Aorta (tissue), 5 donors: ENCODE data around the gene OR2K2. TPM values are rescaled to one million over a fixed set of nuclear protein-coding genes. Genes with fewer than 3 reads are reported as not detected.
A peak's percentile ranks its signal among the peaks of the same experiment; 100 is the strongest.
"Not testable (repeated sequence)": the region's sequence is repeated elsewhere in the genome, so short reads cannot be mapped to it uniquely, and the experiment has no call there.

ENCODE experiments used
- ATAC-seq: fragments of 200-7000 bp; cut with Tn5 transposase; one replicate; pipeline ENCODE4 v1.9.1; 2022; ENCODE audit warnings: moderate library complexity; ENCODE audit not compliant: low FRiP score
- DNase-seq, 2 donors: peaks; one replicate each; pipeline ENCODE4 v3.0.0-alpha.2; 2020
- H3K27ac ChIP-seq, 2 donors: one replicate each; pipeline ENCODE4 v1.5.1; 2013; ENCODE audit warnings: low read length in 2 of 2, mild to moderate bottlenecking in 2 of 2, moderate library complexity in 2 of 2, control low read depth in 1 of 2, inconsistent platforms in 1 of 2, low read depth in 1 of 2
- H3K27me3 ChIP-seq, 2 donors: one replicate each; pipeline ENCODE4 v1.6.1; 2013; ENCODE audit warnings: control low read depth in 1 of 2, low read length in 1 of 2, mild to moderate bottlenecking in 1 of 2, moderate library complexity in 1 of 2; ENCODE audit not compliant: insufficient read depth in 2 of 2, control insufficient read depth in 1 of 2
- H3K36me3 ChIP-seq, 2 donors: one replicate each; pipeline ENCODE4 v1.6.1; 2013; ENCODE audit warnings: control low read depth in 1 of 2, low read length in 1 of 2, mild to moderate bottlenecking in 1 of 2; ENCODE audit not compliant: insufficient read depth in 2 of 2, control insufficient read depth in 1 of 2
- H3K4me1 ChIP-seq, 2 donors: one replicate each; pipeline ENCODE4 v1.6.1; 2013; ENCODE audit warnings: low read length in 2 of 2, control low read depth in 1 of 2, mild to moderate bottlenecking in 1 of 2, moderate library complexity in 1 of 2; ENCODE audit not compliant: insufficient read depth in 2 of 2, control insufficient read depth in 1 of 2
- H3K4me3 ChIP-seq, 2 donors: one replicate each; pipeline ENCODE4 v1.5.1; 2013; ENCODE audit warnings: low read length in 2 of 2, control low read depth in 1 of 2, mild to moderate bottlenecking in 1 of 2
- H3K9me3 ChIP-seq: one replicate; pipeline ENCODE4 v1.6.1; 2013; ENCODE audit warnings: mild to moderate bottlenecking, low read length; ENCODE audit not compliant: control insufficient read depth
- WGBS, 2 donors: extraction: QIAGEN DNeasy Blood & Tissue Kit; methylation state at CpG; one replicate each; pipeline ENCODE4 v1.1.7; 2013; 5-methylcytosine and 5-hydroxymethylcytosine counted together
- intact Hi-C, 2 donors: fragments of 100-400 bp; cut with DNase I; formaldehyde crosslinking; loops; one replicate each; pipeline versions ENCODE4 v1.14.2 to v1.15.0; 2022
- polyA plus RNA-seq, 2 donors: library from polyadenylated mRNA; stranded (reverse); fragments of 200-250 nt; gene quantifications; one replicate each; pipeline ENCODE4 v1.2.3, GENCODE V29; 2013
- total RNA-seq, 2 donors: library from RNA; stranded (reverse); fragmentation: NEBNext Ultra II Directional; extraction: Animal tissue kit (Norgen Biotek cat#: 25700); gene quantifications; one replicate each; pipeline ENCODE4 v1.2.1, GENCODE V29; 2021
- donor health status: healthy with polysubstance abuse.
- donor health status: Bipolar disorder and iron deficiency.
- donor health status: DM: no; HTN: no; CAD: no.
- donor health status: DM: no; HTN: no; CAD: no.
- donor health status: DM: yes; HTN: yes; CAD: no.

OR2K2 gene
- total and polyA plus RNA-seq, 4 donors = not detected

DNA sequence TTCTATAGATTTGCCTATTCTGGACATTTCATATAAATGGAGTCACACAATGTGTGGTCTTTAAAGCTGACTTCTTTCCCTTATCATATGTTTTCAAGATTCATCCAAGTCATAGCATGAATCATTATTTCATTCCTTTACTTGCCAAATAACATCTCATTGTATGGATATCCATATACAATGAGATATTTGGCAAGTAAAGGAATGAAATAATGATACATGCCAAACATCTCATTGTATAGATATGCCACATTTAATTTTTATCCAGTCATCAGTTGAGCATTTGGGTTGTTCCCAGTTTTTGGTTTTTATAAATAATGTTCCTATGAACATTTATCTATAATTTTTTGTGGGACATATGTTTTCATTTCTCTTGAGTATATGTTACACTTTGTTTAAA is 20.5 kb upstream of the OR2K2 start:
- Histone ChIP-seq H3K27me3 (no peaks in the 10 kb centered on the region), H3K4me3 (no peak overlapping the region), H3K4me1 (no peaks in the 10 kb centered on the region), H3K36me3 (no peaks in the 10 kb centered on the region), H3K27ac (no peak overlapping the region), H3K9me3 (no peaks in the 10 kb centered on the region)
- intact Hi-C loops = no loop called here
- DNase-seq (no peak), ATAC-seq (no peak)

DNA sequence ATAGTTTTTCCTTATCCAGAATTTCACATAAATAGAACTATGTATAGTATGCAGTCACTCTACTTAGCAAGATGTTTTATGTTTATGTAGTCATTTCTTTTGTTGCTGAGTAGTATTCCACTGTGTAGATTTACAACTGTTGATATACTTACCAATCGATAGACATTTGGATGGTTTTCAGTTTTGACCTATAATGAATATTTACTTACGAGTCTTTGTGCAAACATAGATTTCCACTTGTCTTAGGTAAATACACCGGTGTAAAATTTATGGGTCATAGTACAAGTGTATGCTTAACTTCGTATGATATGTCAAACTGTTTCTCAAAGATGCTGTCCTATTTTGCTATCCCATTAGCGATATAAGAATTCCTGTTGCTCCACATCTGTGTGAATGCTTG is 19.7 kb upstream of the OR2K2 start:
- no peak for DNase-seq

DNA sequence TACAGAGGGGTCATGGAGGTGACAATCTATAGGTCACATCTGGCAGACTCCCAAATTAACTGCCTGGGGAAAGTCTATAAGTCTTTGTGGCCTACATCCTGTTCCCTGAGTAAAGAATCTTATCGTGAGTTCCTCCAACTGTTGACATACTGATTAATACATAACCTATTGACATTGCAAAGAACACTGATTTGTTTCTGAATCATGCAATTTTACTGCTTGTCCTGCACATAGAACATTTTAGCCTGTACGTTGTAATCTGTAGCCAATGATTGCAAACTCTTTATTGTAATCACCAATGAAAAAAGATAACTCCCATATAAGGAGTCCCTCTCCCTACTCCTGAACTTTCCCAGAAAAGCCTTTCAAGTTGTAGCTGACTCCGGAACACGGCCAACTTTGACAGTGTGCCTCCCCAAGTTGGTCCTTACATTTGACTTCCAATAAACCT is 18.8 kb upstream of the OR2K2 start:
- intact Hi-C loops = no loop called here
- no peaks in the 10 kb centered on the region for H3K9me3 ChIP-seq
- 18 to 19% methylated on average over 4 of the region's 4 CpGs for WGBS, 2 donors
- ATAC-seq (peak; percentile 46), DNase-seq (no peak)
- no peaks in the 10 kb centered on the region for H3K36me3 ChIP-seq
- H3K27ac ChIP-seq = no peak overlapping the region
- no peaks in the 10 kb centered on the region for H3K27me3 ChIP-seq
- no peak overlapping the region for H3K4me3 ChIP-seq
- H3K4me1 ChIP-seq = no peaks in the 10 kb centered on the region

More for the DNA sequence above, 19.7 kb upstream of the OR2K2 start:
- 64 to 65% methylated on average over 5 of the region's 5 CpGs for WGBS, 2 donors
- H3K4me1 ChIP-seq = no peaks in the 10 kb centered on the region
- no peak overlapping the region for H3K27ac ChIP-seq
- no peaks in the 10 kb centered on the region for H3K9me3 ChIP-seq
- H3K27me3 ChIP-seq = no peaks in the 10 kb centered on the region
- H3K36me3 ChIP-seq = no peaks in the 10 kb centered on the region
- intact Hi-C loops = no loop called here
- no peak overlapping the region for H3K4me3 ChIP-seq
- ATAC-seq = no peak

DNA sequence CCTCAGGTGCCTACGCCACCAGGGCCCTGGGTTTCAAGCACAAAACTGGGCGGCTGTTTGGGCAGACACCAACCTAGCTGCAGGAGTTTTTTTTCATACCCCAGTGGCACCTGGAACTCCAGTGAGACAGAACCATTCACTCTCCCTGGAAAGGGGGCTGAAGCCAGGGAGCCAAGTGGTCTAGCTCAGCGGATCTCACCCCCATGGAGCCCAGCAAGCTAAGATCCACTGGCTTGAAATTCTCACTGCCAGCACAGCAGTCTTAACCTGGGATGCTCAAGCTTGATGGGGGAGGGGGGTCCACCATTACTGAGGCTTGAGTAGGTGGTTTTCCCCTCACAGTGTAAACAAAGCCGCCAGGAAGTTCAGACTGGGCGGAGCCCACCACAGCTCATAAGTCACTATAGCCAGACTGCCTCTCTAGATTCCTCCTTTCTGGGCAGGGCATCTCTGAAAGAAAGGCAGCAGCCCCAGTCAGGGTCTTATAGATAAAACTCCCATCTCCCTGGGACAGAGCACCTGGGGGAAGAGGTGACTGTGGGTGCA is 4.4 kb upstream of the OR2K2 start:
- WGBS, 2 donors = 73 to 80% methylated on average over 5 of the region's 5 CpGs
- not testable (repeated sequence) for H3K27ac ChIP-seq

DNA sequence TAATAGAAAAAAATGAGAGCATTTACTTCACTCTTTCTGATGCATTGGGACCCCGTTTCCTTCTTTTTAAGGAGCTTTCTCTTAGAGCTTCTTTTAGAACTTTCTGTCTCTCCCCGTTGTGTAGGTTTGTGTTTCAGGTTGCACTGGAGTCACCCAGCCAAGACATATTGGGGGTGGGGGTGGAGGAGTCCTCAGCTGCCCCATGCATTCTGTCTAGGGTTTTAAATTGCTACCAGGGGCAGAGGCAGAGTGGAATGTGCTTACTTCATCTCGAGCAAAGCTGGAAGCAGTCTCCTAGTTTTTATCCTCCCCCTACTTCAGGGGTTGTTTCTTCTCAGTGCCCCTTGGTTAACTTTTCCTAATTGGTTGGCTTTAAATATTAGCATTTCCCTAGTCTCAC is 9.4 kb downstream of the OR2K2 start:
- DNase-seq (no peak), ATAC-seq (no peak)
- H3K4me3 ChIP-seq = no peak overlapping the region
- H3K9me3 ChIP-seq = no peaks in the 10 kb centered on the region
- H3K27ac ChIP-seq = no peak overlapping the region
- intact Hi-C loops = no loop called here
- WGBS, 2 donors = 52 to 62% methylated on average over 3 of the region's 3 CpGs
- no peaks in the 10 kb centered on the region for H3K4me1 ChIP-seq
- H3K36me3 ChIP-seq = no peaks in the 10 kb centered on the region
- H3K27me3 ChIP-seq = no peaks in the 10 kb centered on the region

More for the DNA sequence above, 4.4 kb upstream of the OR2K2 start:
- H3K36me3 ChIP-seq, ATAC-seq, H3K27me3 ChIP-seq, H3K4me1 ChIP-seq, H3K4me3 ChIP-seq, H3K9me3 ChIP-seq, DNase-seq, intact Hi-C loops: not testable (repeated sequence)

DNA sequence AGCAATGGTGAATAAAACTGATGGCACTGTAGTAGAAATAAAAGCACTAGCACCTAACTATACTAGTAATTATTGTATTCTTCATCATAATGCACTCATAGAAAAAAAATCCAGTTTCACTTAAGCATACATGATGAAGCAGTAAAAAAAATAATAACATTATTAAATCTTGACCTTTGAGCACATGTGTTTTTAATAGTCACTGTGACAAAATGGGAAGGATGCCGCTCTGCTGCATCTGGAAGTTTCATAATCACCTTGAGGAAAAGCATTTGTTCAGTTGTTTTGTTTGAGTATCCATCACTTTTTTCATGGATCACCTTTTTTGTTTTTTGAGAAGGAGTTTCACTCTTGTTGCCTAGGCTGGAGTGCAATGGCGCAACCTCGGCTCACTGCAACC is 13.2 kb downstream of the OR2K2 start:
- ATAC-seq (no peak), DNase-seq (no peak)
- intact Hi-C loops = no loop called here

DNA sequence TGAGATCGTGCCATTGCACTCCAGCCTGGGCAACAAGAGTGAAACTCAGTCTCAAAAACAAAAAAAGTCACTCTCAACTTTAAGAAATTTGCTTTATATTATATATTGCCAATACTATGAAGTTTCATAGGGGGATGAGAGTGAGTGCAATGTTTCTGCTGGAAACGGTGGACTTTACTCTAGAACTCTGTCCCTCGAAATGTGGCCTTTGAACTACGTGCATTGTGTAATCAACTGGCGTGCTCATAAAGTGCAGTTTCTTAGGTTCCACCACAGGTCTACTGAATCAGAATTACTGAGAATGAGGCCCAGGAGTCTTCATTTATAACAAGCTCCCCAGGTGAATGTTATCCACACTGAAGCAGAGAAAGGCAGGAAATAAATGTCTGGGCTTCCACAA is 24.1 kb downstream of the OR2K2 start:
- 88 to 92% methylated on average over 5 of the region's 5 CpGs for WGBS, 2 donors
- Histone ChIP-seq H3K27ac (no peak overlapping the region), H3K36me3 (no peaks in the 10 kb centered on the region), H3K27me3 (no peaks in the 10 kb centered on the region), H3K4me1 (no peaks in the 10 kb centered on the region), H3K4me3 (no peak overlapping the region), H3K9me3 (no peaks in the 10 kb centered on the region)
- DNase-seq = no peak
- no peak for ATAC-seq
- intact Hi-C loops = loop anchor here in 1 of 2 donors (10.0 kb wide), 1 partner anchor 881 kb away; no protein-coding TSS in a partner anchor

More for the DNA sequence above, 13.2 kb downstream of the OR2K2 start:
- Histone ChIP-seq H3K27ac (no peak overlapping the region), H3K4me1 (no peaks in the 10 kb centered on the region), H3K4me3 (no peak overlapping the region), H3K27me3 (no peaks in the 10 kb centered on the region), H3K36me3 (no peaks in the 10 kb centered on the region), H3K9me3 (no peaks in the 10 kb centered on the region)
- 64 to 65% methylated on average over 3 of the region's 3 CpGs for WGBS, 2 donors

DNA sequence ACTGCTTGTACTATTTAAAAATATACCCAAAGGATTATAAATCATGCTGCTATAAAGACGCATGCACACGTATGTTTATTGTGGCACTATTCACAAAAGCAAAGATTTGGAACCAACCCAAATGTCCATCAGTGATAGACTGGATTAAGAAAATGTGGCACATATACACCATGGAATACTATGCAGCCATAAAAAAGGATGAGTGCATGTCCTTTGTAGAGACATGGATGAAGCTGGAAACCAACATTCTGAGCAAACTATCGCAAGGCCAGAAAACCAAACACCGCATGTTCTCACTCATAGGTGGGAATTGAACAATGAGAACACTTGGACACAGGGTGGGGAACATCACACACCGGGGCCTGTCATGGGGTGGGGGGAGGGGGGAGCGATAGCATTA is 26.0 kb downstream of the OR2K2 start:
- not testable (repeated sequence) for DNase-seq, H3K4me1 ChIP-seq, ATAC-seq, H3K27me3 ChIP-seq, H3K4me3 ChIP-seq, H3K36me3 ChIP-seq, H3K9me3 ChIP-seq, H3K27ac ChIP-seq
- WGBS, 2 donors = 60 to 61% methylated on average over 6 of the region's 6 CpGs
- intact Hi-C loops = loop anchor here (5.0 to 10.0 kb wide), 2 partner anchors 667 to 879 kb away; no protein-coding TSS in a partner anchor

DNA sequence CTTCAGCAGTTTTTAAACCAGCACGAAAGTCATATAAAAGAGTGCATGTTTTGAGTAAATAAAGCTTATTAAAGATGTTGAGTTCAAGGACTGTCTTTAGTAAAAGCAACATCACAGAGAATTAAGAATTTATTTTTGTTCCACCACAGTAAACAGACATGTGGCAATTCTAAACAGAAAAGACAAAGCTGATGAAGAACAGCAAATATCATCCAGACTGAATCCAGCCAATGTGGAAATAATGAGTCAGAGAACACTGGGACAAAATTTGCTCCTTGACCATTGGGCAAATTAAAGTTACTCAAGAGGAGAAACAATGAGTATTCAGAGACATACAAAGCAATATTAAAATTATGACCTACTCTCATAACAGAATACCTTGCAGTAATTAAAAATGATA is 28.8 kb downstream of the OR2K2 start:
- no peaks in the 10 kb centered on the region for H3K4me1 ChIP-seq
- ATAC-seq = no peak
- no peak for DNase-seq
- no peaks in the 10 kb centered on the region for H3K36me3 ChIP-seq
- no peak overlapping the region for H3K27ac ChIP-seq
- H3K9me3 ChIP-seq = no peaks in the 10 kb centered on the region
- intact Hi-C loops = loop anchor here (5.0 to 10.0 kb wide), 2 partner anchors 664 to 876 kb away; no protein-coding TSS in a partner anchor
- H3K27me3 ChIP-seq = no peaks in the 10 kb centered on the region
- H3K4me3 ChIP-seq = no peak overlapping the region
- WGBS, 2 donors = 83% methylated on average over 1 of the region's 1 CpG
